ENCODE measurements around the gene B3GNT8.

The B3GNT8 gene

GRCh38 chr19:41421973-41422372 is 5.2 kb downstream of the B3GNT8 start:
- peaks cover 10% of the 10 kb centered on the region for H3K4me1 ChIP-seq (ENCODE audit: control insufficient read depth, insufficient read depth, low read depth, low read length)
- H3K9ac ChIP-seq (ENCODE audit: low read length): no peak overlapping the region
- no peak overlapping the region for H2BK12ac ChIP-seq (ENCODE audit: low read length in 2 of 2)
- no peak overlapping the region for H3K18ac ChIP-seq (ENCODE audit: low read depth in 1 of 2, low read length in 2 of 2)
- H4K8ac ChIP-seq (ENCODE audit: low read length): no peak overlapping the region
- peaks cover 73 to 76% of the 10 kb centered on the region in 2 experiments for H3K36me3 ChIP-seq (ENCODE audit: control insufficient read depth in 1 of 2, insufficient read depth in 2 of 2, low read depth in 1 of 2, low read length in 2 of 2)
- no peak for DNase-seq
- no peak overlapping the region for H3K4me3 ChIP-seq (ENCODE audit: insufficient read depth in 1 of 2, low read depth in 1 of 2, low read length in 2 of 2)
- H3K4me2 ChIP-seq (ENCODE audit: low read length, poor library complexity, severe bottlenecking): no peak overlapping the region
- H2BK5ac ChIP-seq (ENCODE audit: low read depth, low read length, poor library complexity, severe bottlenecking): no peak overlapping the region
- WGBS: 96% methylated on average over 17 of the region's 20 CpGs
- no peak overlapping the region for H4K91ac ChIP-seq (ENCODE audit: low read length)
- no peak overlapping the region for H3K27ac ChIP-seq (ENCODE audit: low read length, poor library complexity, severe bottlenecking)
- no peak overlapping the region for H3K14ac ChIP-seq (ENCODE audit: low read length in 2 of 2)
- H2AFZ ChIP-seq (ENCODE audit: low read depth, low read length): no peak overlapping the region
- H3K27me3 ChIP-seq (ENCODE audit: control insufficient read depth in 1 of 2, insufficient read depth in 1 of 2, low read length in 2 of 2): no peaks in the 10 kb centered on the region
- H3K23ac ChIP-seq (ENCODE audit: low read length in 2 of 2): no peak overlapping the region
- H3K4ac ChIP-seq (ENCODE audit: low read depth in 1 of 2, low read length in 2 of 2): no peak overlapping the region
- no peak overlapping the region for H2AK5ac ChIP-seq (ENCODE audit: low read length, severe bottlenecking)
- H2BK15ac ChIP-seq (ENCODE audit: low read depth, poor library complexity, severe bottlenecking): peak overlapping the region; percentile 17
- H2BK120ac ChIP-seq (ENCODE audit: low read depth, low read length): no peak overlapping the region
- H3K79me1 ChIP-seq (replicated peaks; ENCODE audit: low read length, poor library complexity, severe bottlenecking): peaks cover 6% of the 10 kb centered on the region
- no peaks in the 10 kb centered on the region for H3K9me3 ChIP-seq (ENCODE audit: control insufficient read depth, low read length)

GRCh38 chr19:41421314-41421713 is 5.9 kb downstream of the B3GNT8 start:
- Histone ChIP-seq H4K91ac (ENCODE audit: low read length) (no peak overlapping the region), H3K79me1 (replicated peaks; ENCODE audit: low read length, poor library complexity, severe bottlenecking) (peaks cover 6% of the 10 kb centered on the region), H3K9me3 (ENCODE audit: control insufficient read depth, low read length) (no peaks in the 10 kb centered on the region), H3K9ac (ENCODE audit: low read length) (no peak overlapping the region), H3K4ac (ENCODE audit: low read depth in 1 of 2, low read length in 2 of 2) (no peak overlapping the region), H2AFZ (ENCODE audit: low read depth, low read length) (no peak overlapping the region), H3K4me3 (ENCODE audit: insufficient read depth in 1 of 2, low read depth in 1 of 2, low read length in 2 of 2) (no peak overlapping the region), H3K27ac (ENCODE audit: low read length, poor library complexity, severe bottlenecking) (no peak overlapping the region), H3K14ac (ENCODE audit: low read length in 2 of 2) (no peak overlapping the region), H3K36me3 (ENCODE audit: control insufficient read depth in 1 of 2, insufficient read depth in 2 of 2, low read depth in 1 of 2, low read length in 2 of 2) (peaks cover 78 to 80% of the 10 kb centered on the region in 2 experiments), H2BK120ac (ENCODE audit: low read depth, low read length) (no peak overlapping the region), H2BK15ac (ENCODE audit: low read depth, poor library complexity, severe bottlenecking) (no peak overlapping the region), H2BK12ac (ENCODE audit: low read length in 2 of 2) (no peak overlapping the region), H3K4me1 (ENCODE audit: control insufficient read depth, insufficient read depth, low read depth, low read length) (peaks cover 4% of the 10 kb centered on the region), H3K4me2 (ENCODE audit: low read length, poor library complexity, severe bottlenecking) (no peak overlapping the region), H3K18ac (ENCODE audit: low read depth in 1 of 2, low read length in 2 of 2) (no peak overlapping the region), H3K27me3 (ENCODE audit: control insufficient read depth in 1 of 2, insufficient read depth in 1 of 2, low read length in 2 of 2) (no peaks in the 10 kb centered on the region), H2BK5ac (ENCODE audit: low read depth, low read length, poor library complexity, severe bottlenecking) (no peak overlapping the region), H4K8ac (ENCODE audit: low read length) (no peak overlapping the region), H2AK5ac (ENCODE audit: low read length, severe bottlenecking) (no peak overlapping the region), H3K23ac (ENCODE audit: low read length in 2 of 2) (no peak overlapping the region)
- DNase-seq: no peak
- 92% methylated on average over 6 of the region's 6 CpGs for WGBS

- no peak overlapping the region for H3K9ac ChIP-seq (ENCODE audit: low read length)
- H4K8ac ChIP-seq (ENCODE audit: low read length): no peak overlapping the region
- no peak overlapping the region for H3K4ac ChIP-seq (ENCODE audit: low read depth in 1 of 2, low read length in 2 of 2)
- no peak overlapping the region for H3K4me3 ChIP-seq (ENCODE audit: insufficient read depth in 1 of 2, low read depth in 1 of 2, low read length in 2 of 2)
- no peak overlapping the region for H3K18ac ChIP-seq (ENCODE audit: low read depth in 1 of 2, low read length in 2 of 2)
- no peaks in the 10 kb centered on the region for H3K27me3 ChIP-seq (ENCODE audit: control insufficient read depth in 1 of 2, insufficient read depth in 1 of 2, low read length in 2 of 2)
- H2BK12ac ChIP-seq (ENCODE audit: low read length in 2 of 2): no peak overlapping the region
- peaks cover 4% of the 10 kb centered on the region for H3K79me1 ChIP-seq (replicated peaks; ENCODE audit: low read length, poor library complexity, severe bottlenecking)
- no peak overlapping the region for H2BK120ac ChIP-seq (ENCODE audit: low read depth, low read length)
- no peak for DNase-seq
- H3K4me1 ChIP-seq (ENCODE audit: control insufficient read depth, insufficient read depth, low read depth, low read length): peaks cover under 1% of the 10 kb centered on the region
- peaks cover 77 to 78% of the 10 kb centered on the region in 2 experiments for H3K36me3 ChIP-seq (ENCODE audit: control insufficient read depth in 1 of 2, insufficient read depth in 2 of 2, low read depth in 1 of 2, low read length in 2 of 2)
- H3K27ac ChIP-seq (ENCODE audit: low read length, poor library complexity, severe bottlenecking): no peak overlapping the region
- no peak overlapping the region for H2AK5ac ChIP-seq (ENCODE audit: low read length, severe bottlenecking)
- no peaks in the 10 kb centered on the region for H3K9me3 ChIP-seq (ENCODE audit: control insufficient read depth, low read length)
- H2BK15ac ChIP-seq (ENCODE audit: low read depth, poor library complexity, severe bottlenecking): no peak overlapping the region
- H2AFZ ChIP-seq (ENCODE audit: low read depth, low read length): no peak overlapping the region
- no peak overlapping the region for H2BK5ac ChIP-seq (ENCODE audit: low read depth, low read length, poor library complexity, severe bottlenecking)
- WGBS: 88% methylated on average over 8 of the region's 8 CpGs
- H4K91ac ChIP-seq (ENCODE audit: low read length): no peak overlapping the region
- H3K23ac ChIP-seq (ENCODE audit: low read length in 2 of 2): no peak overlapping the region
- no peak overlapping the region for H3K4me2 ChIP-seq (ENCODE audit: low read length, poor library complexity, severe bottlenecking)
- no peak overlapping the region for H3K14ac ChIP-seq (ENCODE audit: low read length in 2 of 2)
Measured at GRCh38 chr19:41420101-41420880, 6.9 kb downstream of the B3GNT8 start.

GRCh38 chr19:41416194-41416674 is 10.9 kb downstream of the B3GNT8 start:
- H2BK12ac ChIP-seq (ENCODE audit: low read length in 2 of 2): no peak overlapping the region
- 97% methylated on average over 12 of the region's 12 CpGs for WGBS
- no peak overlapping the region for H2AFZ ChIP-seq (ENCODE audit: low read depth, low read length)
- H3K27me3 ChIP-seq (ENCODE audit: control insufficient read depth in 1 of 2, insufficient read depth in 1 of 2, low read length in 2 of 2): no peaks in the 10 kb centered on the region
- H3K27ac ChIP-seq (ENCODE audit: low read length, poor library complexity, severe bottlenecking): no peak overlapping the region
- no peak overlapping the region for H3K4me3 ChIP-seq (ENCODE audit: insufficient read depth in 1 of 2, low read depth in 1 of 2, low read length in 2 of 2)
- no peak overlapping the region for H4K91ac ChIP-seq (ENCODE audit: low read length)
- no peak overlapping the region for H3K9ac ChIP-seq (ENCODE audit: low read length)
- no peak for DNase-seq
- no peak overlapping the region for H2BK120ac ChIP-seq (ENCODE audit: low read depth, low read length)
- H2AK5ac ChIP-seq (ENCODE audit: low read length, severe bottlenecking): no peak overlapping the region
- peaks cover 7% of the 10 kb centered on the region for H3K4me1 ChIP-seq (ENCODE audit: control insufficient read depth, insufficient read depth, low read depth, low read length)
- H3K23ac ChIP-seq (ENCODE audit: low read length in 2 of 2): no peak overlapping the region
- H3K4me2 ChIP-seq (ENCODE audit: low read length, poor library complexity, severe bottlenecking): no peak overlapping the region
- H3K79me1 ChIP-seq (replicated peaks; ENCODE audit: low read length, poor library complexity, severe bottlenecking): peaks cover 3% of the 10 kb centered on the region
- H3K9me3 ChIP-seq (ENCODE audit: control insufficient read depth, low read length): no peaks in the 10 kb centered on the region
- H3K14ac ChIP-seq (ENCODE audit: low read length in 2 of 2): no peak overlapping the region
- H3K36me3 ChIP-seq (ENCODE audit: control insufficient read depth in 1 of 2, insufficient read depth in 2 of 2, low read depth in 1 of 2, low read length in 2 of 2): peaks cover 74 to 78% of the 10 kb centered on the region in 2 experiments
- no peak overlapping the region for H4K8ac ChIP-seq (ENCODE audit: low read length)
- H2BK15ac ChIP-seq (ENCODE audit: low read depth, poor library complexity, severe bottlenecking): no peak overlapping the region
- H3K18ac ChIP-seq (ENCODE audit: low read depth in 1 of 2, low read length in 2 of 2): no peak overlapping the region
- no peak overlapping the region for H2BK5ac ChIP-seq (ENCODE audit: low read depth, low read length, poor library complexity, severe bottlenecking)
- no peak overlapping the region for H3K4ac ChIP-seq (ENCODE audit: low read depth in 1 of 2, low read length in 2 of 2)

Measured in mesenchymal stem cell (in vitro differentiated cells and primary cell).